Stimulated activated CD8-positive, alpha-beta memory T cell treated with anti-CD3 and anti-CD28 coated beads, Interleukin-4, amount 100 ng/mL, for 4 hours (primary cell): ENCODE measurements around the gene RBBP8NL.

Experiments used
- DNase-seq, 2 donors: peaks; one replicate each; pipeline ENCODE4 v3.0.0-alpha.2; 2020; ENCODE audit warnings: low read depth in 2 of 2, low spot score in 1 of 2

The RBBP8NL gene

DNA sequence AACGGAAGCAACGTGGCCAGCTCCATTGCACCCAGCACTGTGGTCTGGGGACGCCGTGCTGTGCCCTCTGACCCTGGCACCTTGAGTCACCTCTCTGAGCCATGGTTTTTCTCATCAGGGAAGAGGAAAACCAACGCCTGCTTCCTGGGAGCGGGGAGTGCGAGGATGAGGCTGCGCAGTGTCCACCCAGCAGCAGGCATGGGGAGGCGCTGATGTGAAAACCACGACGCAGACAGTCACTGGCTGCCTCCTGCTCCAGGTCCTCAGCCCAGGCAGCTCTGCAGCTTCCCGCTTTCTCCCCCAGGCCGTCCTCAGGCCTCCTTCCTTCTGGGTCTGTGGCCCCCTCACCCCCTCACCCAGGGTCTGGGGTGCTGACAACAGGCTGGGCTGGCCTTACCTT lies 34.5 kb upstream of the RBBP8NL start:
- DNase-seq = no peak

DNA sequence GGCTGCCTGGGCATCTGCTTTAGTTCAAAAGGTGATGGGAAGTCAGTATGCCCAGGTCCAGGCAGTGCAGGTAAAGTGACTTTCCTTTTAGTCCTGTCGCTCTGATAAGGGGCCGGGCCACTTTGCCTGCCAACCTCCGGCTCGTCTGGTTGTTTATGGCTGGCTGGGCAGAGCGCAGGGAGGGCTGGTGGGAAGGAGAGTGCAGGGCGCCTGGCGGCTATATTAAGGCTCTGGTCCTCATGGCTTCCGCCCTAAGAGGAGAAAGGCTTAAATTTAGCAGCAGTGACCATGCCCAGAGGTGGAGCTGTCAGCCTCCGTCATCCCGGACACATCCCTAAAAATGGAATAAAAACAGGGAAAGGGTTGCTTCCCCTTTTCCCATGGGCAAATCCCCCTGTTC lies 33.8 kb upstream of the RBBP8NL start:
- DNase-seq = no peak

DNA sequence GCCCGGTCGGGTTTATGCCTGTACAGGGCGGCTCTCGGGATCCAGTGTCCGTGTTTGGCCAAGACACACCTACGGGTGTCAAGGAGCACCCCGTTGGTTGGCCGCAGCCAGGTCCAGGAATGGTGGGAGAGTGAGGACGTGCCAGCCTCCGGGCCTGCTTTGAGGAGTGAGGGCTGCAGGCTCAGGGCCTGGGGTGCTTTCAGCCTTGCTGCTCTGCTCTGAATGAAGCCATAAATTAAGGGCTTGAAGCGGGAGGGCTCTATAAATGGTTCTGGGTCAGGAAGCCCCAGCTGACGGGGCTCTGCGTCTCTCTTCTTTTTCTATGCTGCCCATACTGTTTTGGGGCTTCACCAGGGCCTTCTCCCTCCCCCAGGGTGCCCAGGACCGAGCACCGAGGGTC lies 33.3 kb upstream of the RBBP8NL start:
- DNase-seq = no peak

GRCh38 chr20:62459488-62459887 lies 32.1 kb upstream of the RBBP8NL start:
- DNase-seq = no peak

DNA sequence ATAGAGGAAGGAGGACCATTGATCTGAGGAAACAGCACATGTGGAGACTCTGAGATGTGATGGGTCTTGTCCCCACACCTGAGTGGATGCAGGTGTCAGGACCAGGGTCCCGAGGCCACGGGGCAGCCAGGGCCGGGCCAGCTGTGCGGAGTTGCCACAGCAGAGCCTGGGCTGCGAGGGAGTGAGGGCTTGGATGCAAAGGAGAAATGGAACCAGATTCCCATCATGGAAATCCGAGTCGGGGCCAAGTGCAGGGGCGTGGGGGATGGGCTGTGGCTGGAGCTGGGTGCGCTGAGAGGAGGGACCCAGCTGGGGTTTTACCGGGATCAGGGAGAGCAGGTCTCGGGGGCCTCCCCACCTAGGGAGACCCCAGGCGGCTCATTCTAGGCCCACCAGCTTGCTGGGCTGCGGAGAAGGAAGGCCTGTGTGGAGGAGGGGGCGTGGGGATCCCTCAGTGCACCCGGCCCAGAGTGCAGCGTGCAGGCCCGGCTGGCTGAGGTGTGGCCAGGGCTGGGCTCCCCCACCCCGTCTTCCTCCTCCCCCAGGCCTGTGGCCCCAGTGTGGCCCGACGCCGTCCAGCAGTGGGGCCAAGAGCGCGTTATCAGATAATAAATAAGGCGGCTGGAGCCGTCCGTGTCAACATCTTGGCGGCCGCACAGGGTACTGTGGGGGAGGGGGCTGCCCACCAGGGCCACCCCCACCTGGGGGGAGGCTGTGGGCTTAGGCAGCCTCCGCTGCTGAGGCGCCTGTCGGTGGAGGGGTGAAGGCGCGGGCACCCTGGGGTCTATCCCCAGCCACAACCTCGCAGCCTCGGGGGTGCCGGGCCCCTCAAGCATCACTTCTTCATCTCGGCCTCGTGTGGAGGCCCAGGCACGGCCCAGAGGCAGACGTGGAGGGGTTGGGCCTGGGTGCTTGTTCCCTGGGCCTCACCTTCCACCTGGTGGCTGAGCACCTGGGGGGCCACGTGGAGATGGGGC lies 31.2 kb upstream of the RBBP8NL start:
- DNase-seq = no peak

- no peak for DNase-seq
Measured at GRCh38 chr20:62457831-62458230, 30.5 kb upstream of the RBBP8NL start.

GRCh38 chr20:62457098-62457497 lies 29.8 kb upstream of the RBBP8NL start:
- DNase-seq = no peak

GRCh38 chr20:62455929-62456328 lies 28.6 kb upstream of the RBBP8NL start:
- DNase-seq = no peak

DNA sequence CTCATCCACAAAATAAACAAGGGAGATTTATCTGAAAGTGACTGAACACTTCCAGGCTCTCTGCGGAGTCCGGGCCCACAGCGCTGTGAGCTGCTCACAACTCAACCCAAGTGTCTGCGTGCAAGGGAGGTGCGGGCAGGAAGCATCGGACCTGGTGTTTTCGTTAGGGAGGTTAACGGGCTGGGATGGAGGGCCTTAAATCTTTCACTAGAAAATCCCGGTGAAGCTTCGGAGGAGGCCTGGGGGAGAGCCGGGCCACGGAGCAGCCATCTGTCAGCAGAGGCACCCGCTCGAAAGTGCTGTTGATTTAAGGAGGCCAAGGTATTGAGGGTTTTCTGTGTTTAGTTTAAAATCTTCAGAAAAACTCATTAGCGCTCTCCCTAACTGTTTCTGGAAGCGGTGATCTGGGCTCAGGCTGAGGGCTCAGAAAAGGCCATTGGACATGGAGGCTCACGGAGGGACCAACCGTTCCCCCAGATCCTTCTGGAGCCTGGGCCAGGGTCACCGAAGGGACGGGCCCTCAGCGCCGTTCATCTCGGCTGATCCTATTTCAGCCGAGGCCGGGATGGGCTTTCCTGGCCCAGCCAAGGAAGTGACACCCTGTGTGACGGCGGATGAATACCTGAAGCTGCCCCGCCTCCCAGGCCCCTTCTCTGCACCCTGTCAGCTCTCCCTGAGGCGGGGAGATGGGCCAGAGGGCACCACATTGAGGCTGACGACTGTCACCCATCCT lies 27.7 kb upstream of the RBBP8NL start:
- DNase-seq = no peak

- DNase-seq = no peak
Measured at GRCh38 chr20:62453186-62453808, 26.0 kb upstream of the RBBP8NL start.

DNA sequence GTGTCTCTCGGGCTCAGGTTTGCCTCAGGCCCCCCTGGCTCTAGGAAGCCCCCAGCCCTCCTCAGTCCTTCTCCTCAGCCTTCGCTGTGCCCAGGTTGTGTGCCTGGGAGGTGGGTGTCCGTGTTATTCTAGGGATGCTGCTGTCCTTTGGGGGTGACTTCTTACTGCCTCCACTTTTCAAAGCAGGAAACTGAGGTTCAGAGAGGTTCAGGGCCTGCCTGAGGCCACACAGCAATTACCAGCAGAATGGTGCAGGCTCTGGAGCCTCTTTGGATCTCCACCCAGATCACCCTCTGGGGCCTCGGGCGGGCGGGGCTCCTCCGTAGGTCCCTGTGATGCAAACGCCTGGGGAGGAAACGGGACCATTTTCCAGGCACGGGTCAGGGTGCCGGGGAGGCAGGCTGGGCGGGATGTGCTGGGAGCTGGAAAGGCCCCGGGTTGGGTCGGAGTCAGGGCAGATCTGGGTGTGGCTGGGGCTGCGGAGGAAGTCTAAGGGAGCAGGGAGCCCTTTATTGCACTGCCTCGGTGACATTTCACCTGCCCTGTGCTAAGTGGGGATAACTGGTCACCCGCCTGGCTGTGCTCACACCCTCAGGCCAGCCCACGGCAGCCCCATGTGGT lies 25.2 kb upstream of the RBBP8NL start:
- no peak for DNase-seq

GRCh38 chr20:62451970-62452369 lies 24.6 kb upstream of the RBBP8NL start:
- no peak for DNase-seq

- no peak for DNase-seq
Measured at GRCh38 chr20:62451156-62451767, 23.9 kb upstream of the RBBP8NL start.

- DNase-seq = no peak
Measured at GRCh38 chr20:62449951-62450691, 22.8 kb upstream of the RBBP8NL start.

- DNase-seq = no peak
Measured at GRCh38 chr20:62448788-62449187, 21.4 kb upstream of the RBBP8NL start.

GRCh38 chr20:62448038-62448437 lies 20.7 kb upstream of the RBBP8NL start:
- DNase-seq = no peak

DNA sequence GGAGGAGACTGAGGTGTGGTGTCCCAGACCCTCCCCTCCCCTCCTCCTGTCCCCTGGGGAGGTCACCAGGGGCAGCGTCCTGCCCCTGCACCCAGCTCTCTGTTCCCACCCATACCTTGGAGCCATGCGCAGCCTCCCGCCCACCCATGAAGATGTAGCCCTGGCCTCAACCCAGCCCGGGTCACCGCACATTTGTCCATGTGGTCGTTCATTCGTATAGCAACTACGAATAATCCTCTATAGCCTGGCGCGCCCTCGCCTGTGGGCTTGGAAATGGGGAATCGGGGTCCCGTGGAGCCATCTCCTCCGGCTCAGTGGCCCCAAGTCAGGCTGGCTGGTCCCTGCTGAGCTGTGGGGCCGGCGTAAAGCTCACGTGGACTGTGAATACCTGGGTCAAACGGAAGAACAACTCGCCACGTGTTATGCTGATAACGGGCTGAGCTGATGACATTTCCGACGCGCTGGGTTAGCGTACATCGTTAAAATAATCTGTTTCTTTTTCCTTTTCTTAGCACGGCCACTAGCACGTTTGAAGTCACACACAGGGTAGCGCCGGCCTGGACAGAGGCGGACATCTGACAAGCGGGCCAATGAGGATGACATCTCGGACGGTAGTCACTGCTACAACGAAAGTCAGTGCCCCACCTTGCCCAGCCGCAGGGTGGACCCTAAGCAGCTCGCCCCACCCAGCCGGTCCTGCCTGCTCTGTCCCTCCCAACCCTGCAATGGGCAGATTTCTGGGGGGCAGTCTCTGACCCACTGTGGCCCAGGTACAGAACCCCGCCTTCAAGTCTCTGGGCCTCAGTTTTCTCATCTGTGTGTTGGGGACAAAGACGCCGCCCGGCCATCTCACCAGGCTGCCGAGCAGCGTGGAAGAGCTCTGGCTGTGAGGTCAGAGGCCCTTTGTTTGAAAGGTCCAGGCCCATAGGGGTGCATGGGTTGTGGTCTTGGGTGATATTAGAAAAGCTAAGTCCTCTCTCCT lies 19.8 kb upstream of the RBBP8NL start:
- DNase-seq = no peak

DNA sequence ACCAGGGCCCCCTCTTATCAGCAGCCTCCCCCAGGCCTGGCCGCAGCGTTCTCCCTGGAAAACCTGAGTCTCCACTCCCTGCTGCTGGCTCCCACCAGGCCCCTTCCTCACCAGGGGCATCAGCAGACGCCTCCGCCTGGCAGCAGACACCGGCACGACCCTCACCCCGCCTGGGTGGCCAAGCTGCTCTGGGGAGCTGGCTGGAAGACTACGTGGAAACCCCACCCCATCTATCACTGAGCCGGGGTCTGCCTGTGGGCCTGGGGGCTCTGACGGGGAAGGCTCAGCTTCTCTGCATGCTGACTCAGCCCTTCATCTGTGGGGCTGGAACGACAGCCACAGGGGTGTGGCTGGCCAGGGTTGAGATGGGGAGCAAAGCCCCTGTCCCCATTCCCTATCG lies 19.1 kb upstream of the RBBP8NL start:
- no peak for DNase-seq
